HG02973 (cell line): Measurements from ENCODE around the gene PUM2.
A peak's percentile ranks its signal among the peaks of the same experiment; 100 is the strongest.
"Not testable (repeated sequence)": the region's sequence is repeated elsewhere in the genome, so short reads cannot be mapped to it uniquely, and the experiment has no call there.

ENCODE experiments used
- ATAC-seq: cut with Tn5 transposase; IDR thresholded peaks from one replicate; pipeline ENCODE4 v1.9.1; 2021; ENCODE audit warnings: moderate library complexity; ENCODE audit not compliant: unreplicated experiment

Gene PUM2

GRCh38 chr2:20350753-20351554 is at the start of gene PUM2:
Gene PUM2 (minus strand): TSS chr2:20350844. CDS start chr2:20327360, 23,484 bp downstream.
- ATAC-seq = peak; percentile 83

GRCh38 chr2:20400306-20400705 is 49.7 kb upstream of the PUM2 start:
- ATAC-seq = no peak

GRCh38 chr2:20398956-20399567 is 48.4 kb upstream of the PUM2 start:
- no peak for ATAC-seq

- ATAC-seq = no peak
These were observed 47.3 kb upstream of the PUM2 start for GRCh38 chr2:20397811-20398447.

GRCh38 chr2:20396356-20397000 is 45.8 kb upstream of the PUM2 start:
- no peak for ATAC-seq

GRCh38 chr2:20393986-20394385 is 43.3 kb upstream of the PUM2 start:
- no peak for ATAC-seq

- no peak for ATAC-seq
These were observed 41.5 kb upstream of the PUM2 start for GRCh38 chr2:20391951-20392699.

GRCh38 chr2:20390524-20391123 is 40.0 kb upstream of the PUM2 start:
- ATAC-seq = no peak

- ATAC-seq = no peak
These were observed 34.3 kb upstream of the PUM2 start for GRCh38 chr2:20384953-20385352.

- no peak for ATAC-seq
These were observed 32.5 kb upstream of the PUM2 start for GRCh38 chr2:20382965-20383810.

GRCh38 chr2:20381457-20381856 is 30.8 kb upstream of the PUM2 start:
- ATAC-seq = no peak

- no peak for ATAC-seq
These were observed 28.4 kb upstream of the PUM2 start for GRCh38 chr2:20378891-20379519.

- no peak for ATAC-seq
These were observed 27.7 kb upstream of the PUM2 start for GRCh38 chr2:20378341-20378740.

GRCh38 chr2:20377741-20378140 is 27.1 kb upstream of the PUM2 start:
- no peak for ATAC-seq

- not testable (repeated sequence) for ATAC-seq
These were observed 24.3 kb upstream of the PUM2 start for GRCh38 chr2:20374982-20375381.

- no peak for ATAC-seq
These were observed 22.4 kb upstream of the PUM2 start for GRCh38 chr2:20372896-20373640.

GRCh38 chr2:20371323-20372025 is 20.8 kb upstream of the PUM2 start:
- no peak for ATAC-seq

GRCh38 chr2:20370191-20370590 is 19.5 kb upstream of the PUM2 start:
- ATAC-seq = no peak
